HG03045 (cell line): ENCODE results near the gene ZFP90.
"Not testable (repeated sequence)": the region's sequence is repeated elsewhere in the genome, so short reads cannot be mapped to it uniquely, and the experiment has no call there.

ENCODE experiments used
- ATAC-seq: cut with Tn5 transposase; IDR thresholded peaks from one replicate; pipeline ENCODE4 v1.9.1; 2021; ENCODE audit warnings: mild to moderate bottlenecking, moderate library complexity; ENCODE audit not compliant: unreplicated experiment

ZFP90 gene

DNA sequence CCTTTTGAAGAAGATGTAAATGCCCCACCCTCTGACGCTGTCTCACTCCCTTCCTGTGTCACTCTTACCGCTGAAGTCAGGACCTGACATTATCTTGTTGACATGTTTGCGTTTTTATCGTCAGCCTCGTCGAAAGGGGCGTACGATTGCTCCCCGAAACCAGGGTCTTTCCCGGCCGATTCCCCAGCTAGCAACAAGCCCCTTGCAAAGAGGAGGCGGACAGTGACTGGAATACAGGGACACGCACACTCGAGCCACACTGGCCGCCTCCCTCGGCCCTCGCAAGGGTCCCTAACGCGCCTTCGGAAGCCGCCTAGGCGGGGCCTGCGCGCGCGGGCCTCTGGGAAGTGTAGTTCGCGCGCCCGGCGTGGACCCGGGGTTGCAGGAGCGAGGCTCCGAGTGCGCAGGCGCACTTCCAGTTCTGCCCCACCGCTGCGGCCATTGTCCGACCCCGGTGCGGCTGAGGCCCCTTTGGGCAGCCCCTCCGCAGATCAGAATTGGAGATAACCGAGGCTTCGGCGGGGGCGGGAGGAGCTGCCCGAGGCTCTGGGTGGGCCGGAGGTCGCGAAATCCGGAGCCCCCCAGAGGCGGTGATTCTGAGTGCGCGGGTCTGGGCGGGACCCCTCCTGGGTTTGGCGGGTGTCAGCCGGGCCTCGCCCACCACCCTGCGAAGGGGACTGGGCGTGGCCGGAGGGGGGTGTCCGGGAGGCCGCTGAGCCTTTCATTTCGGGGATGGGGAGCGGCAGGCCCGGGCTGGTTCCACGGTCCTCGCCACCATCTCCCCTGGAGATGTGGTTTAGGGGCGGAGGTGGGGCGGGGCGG, at the start of gene ZFP90:
TSS of gene ZFP90 (plus strand) at position 412 of the 822 bp plus-strand sequence. CDS start 502 bp downstream, outside the sequence.
- peak; percentile 93 for ATAC-seq

DNA sequence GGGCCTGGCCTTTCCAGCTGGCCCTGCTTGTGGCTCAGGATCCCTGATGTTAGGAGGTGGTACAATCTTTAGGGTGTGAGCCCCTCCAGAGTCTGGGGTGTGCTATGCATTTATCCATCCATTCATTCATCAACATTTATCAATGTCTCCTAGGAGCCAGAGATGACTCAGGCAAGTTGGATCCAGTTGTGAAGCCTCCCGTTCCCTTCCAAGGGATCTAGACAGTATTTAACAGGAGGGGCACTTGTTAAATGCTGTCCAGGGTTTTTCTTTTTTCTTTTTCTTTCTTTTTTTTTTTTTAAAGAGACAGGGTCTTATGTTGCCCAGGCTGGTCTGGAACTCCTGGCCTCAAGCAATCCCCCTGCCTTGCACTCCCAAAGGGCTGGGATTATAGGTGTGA, 48.7 kb upstream of the ZFP90 start:
- ATAC-seq: no peak

DNA sequence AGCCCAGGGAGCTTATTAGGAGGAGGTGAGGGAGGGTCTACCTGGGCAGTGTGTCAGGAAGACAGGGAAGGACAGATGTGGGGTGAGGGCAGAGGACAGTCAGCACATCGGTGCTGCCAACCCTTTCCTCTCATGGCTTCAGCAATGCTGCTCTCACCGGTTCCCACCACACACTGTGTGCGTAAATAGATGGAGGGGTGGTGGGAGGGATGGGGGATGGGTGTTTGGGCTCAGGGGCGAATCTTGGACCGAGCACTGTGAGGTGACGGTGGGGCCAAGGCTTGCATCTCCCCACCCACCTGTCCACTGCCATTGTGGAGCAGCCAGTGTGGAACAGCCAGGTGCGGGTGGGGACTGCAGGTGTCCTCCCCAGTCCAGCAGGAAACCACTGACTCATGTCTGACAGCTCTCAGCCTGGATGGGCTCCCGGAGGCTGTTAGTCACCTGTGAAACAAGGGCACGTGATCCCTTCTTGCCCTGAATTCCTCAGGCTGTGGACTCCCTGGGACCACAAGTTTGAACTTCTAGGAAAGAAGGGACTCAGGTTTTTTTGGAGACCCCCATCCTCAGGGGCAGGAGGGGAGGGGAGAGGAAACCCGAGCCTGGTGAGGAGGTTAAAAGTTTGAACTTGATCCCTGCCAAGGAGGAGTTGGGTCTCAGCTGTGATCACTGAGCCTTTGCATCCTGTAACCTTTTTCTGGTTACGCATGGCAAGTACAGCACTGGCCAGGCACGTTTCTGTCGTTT, 48.1 kb upstream of the ZFP90 start:
- ATAC-seq: no peak

GRCh38 chr16:68491576-68491950, 47.5 kb upstream of the ZFP90 start:
- no peak for ATAC-seq

DNA sequence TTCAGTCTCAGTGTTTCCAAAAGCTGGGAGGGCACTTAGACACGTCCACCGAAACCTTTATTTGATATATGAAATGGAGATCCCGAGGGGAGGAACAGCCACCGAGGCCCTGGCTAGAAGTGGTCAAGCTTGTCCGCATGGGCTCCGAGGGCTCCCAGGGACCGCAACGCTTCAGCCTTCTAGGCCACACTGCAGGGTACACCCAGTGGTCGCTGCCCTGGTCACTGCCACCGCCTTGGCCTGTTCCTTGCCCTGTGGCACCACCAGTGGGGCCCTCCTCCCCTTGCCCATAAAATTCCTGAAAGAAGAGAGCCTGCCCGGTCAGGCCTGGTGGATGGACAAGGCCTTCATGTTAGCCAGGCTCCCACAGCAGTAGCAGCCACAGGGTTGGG, 46.9 kb upstream of the ZFP90 start:
- ATAC-seq: no peak

GRCh38 chr16:68492543-68493411, 46.3 kb upstream of the ZFP90 start:
- ATAC-seq: no peak

DNA sequence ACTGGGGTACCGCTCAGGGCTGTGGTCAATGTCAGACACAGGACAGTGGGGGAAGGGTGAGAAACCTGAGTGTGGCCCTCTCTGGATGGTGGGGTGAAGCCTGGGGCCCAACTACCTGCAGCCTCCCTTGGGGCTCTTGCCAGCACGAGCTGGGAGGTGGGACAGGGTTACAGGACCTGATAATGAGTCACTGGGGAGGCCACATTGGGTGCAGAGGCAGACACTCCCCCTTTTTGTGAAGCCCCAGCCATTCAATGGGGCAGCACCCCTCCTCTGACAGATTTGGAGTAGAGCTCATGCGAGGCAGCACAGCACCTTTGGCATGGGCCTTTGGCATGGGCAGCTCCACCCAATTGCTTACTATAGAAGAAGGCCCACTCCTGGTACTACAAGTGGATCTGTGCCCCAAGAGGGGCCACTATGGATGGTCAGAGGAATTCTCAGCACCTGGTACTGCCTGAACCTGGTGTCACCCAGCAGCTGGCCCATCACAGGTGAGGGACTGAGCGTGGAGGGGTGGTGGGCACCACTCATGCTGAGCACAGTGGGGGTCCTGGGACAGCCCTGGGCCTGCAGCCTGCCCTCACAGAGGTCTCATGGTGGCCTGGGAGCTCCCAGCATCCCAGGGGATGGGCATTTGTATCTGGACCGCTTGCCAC, 45.5 kb upstream of the ZFP90 start:
- ATAC-seq: no peak

DNA sequence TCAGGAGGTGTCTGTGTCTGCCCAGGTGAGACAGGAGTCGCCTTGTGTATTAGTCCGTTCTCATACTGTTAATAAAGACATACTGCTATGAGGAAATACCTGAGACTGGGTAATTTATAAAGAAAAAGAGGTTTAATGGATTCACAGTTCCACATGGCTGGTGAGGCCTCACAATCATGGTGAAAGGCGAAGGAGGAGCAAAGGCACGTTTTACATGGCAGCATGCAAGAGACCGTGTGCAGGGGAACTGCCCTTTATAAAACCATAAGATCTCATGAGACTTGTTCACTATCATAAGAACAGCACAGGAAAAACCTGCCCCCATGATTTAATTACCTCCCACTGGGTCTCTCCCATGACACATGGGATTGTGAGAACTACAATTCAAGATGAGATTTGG, 44.8 kb upstream of the ZFP90 start:
- ATAC-seq: not testable (repeated sequence)

DNA sequence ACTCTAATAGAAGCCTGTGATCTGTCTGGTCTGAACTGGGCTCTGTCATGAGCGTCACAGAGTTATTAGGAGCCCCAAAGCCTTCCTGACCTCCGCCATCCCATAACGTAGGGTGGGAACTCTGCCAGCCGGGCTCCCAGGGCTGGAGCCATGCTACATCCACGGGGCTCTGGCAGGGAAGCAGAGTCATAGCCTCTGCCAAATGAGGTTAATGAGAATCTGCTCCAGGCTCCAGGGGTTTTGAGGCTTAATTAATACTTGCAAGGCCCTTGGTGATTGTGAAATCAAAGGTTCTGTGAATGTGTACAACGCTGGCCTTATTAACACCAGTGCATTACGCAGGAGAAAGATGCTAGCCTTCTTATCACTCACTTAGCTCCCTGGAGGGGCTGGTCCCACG, 42.4 kb upstream of the ZFP90 start:
- no peak for ATAC-seq

DNA sequence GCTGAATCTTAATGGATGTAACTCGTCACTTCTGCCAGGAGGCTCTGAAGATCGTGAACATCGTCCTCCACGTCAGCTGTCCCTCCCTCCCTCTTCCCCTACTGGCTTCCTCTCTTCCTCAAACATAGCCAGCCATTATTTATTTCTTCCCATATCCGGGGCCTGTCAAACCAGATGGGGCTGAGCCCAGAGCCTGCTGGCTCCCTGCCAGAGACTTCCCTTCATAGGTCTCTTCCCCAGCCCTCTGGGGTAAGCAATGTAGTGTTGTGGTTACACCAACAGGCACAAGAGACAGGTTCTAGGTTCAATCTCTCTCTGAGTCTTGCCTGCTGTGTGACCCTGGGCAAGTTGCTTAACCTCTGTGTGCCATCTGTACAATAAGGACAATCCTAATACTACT, 40.1 kb upstream of the ZFP90 start:
- no peak for ATAC-seq

DNA sequence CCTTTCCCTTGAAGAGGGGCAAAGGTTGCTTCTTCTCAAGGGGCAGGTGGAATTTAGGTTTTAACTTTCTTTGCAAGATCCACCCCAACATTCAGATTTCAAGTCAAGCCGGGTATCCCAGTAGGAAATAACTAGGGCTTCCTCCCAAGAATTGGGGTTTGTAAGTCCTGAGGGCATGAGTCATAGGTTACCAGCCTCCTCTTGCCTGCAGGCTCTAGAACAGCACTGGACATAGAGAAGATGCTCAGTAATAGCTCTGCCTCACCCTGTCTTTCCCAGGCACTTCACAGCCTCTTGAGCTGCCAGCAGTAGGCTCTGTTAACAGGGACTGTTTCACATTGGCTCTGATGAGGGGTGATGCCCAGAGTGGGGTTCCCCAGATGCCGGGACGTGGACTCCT, 35.8 kb upstream of the ZFP90 start:
- no peak for ATAC-seq

GRCh38 chr16:68504066-68504465, 35.0 kb upstream of the ZFP90 start:
- ATAC-seq: no peak

GRCh38 chr16:68506331-68507053, 32.6 kb upstream of the ZFP90 start:
- ATAC-seq: no peak

GRCh38 chr16:68508013-68508412, 31.1 kb upstream of the ZFP90 start:
- ATAC-seq: no peak

DNA sequence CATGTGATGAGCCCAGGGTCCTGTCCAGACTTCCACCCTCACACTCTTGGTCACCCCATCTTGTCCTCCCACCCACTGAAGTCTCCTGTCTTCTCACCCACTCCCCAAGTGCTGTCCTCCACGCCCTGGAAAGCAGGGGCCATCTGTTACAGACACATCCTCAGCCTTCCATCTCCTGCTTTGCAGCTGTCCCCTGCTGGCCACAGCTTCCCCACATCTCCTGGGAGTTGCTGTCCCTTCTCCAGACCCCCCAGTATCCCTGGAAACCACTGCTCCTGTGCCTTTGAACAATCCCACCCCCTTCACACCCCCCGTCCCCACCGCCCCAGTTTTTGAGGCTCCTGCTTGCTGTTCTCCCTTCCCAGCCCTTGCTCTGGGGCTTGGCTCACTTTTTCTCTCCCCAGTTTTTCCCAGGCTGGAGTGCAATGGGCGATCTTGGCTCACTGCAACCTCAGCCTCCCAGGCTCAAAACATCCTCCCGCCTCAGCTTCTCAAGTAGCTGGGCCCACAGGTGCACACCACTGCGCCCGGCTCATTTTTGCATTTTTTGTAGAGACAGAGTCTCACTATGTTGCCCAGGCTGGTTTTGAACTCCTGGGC, 30.4 kb upstream of the ZFP90 start:
- ATAC-seq: no peak

DNA sequence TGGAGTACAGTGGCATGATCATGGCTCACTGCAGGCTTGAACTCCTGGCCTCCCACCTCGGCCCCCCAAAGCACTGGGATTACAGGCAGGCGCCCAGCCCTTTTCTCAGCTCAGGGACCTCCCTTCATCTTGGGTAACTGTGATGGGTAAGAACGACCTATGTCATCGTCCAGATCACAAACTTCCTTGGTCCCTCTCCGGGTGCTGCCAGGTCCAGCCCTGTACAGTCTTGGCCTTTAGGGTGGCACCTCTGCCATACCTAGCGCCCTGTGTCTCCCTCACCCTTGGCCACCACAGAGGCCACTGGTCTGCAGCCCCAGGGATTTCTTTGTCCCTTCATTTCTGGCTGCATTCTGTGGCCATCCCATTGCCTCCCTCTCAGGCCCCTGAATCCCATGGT, 29.7 kb upstream of the ZFP90 start:
- no peak for ATAC-seq

- no peak for ATAC-seq
Observed at GRCh38 chr16:68510775-68511174, 28.3 kb upstream of the ZFP90 start.

DNA sequence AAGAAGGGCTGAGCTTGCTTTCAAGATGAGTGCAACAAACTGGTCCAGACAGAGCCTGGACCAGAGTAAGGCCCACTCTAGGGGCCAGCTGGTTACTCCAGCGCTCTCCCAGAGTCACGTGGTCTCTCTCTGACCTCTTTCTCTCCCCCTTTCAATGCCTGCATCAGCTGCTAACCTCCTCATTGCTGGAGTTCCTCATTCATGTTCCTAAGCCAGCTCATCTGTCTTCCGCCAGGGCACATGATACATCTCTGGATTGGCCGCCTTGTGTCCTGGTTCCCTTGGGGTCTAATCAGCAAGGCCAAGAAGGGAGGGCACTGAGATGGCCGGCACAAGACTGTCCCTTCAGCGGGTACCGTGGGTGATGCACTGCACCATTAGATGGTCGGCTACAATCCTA, 26.9 kb upstream of the ZFP90 start:
- ATAC-seq: no peak

DNA sequence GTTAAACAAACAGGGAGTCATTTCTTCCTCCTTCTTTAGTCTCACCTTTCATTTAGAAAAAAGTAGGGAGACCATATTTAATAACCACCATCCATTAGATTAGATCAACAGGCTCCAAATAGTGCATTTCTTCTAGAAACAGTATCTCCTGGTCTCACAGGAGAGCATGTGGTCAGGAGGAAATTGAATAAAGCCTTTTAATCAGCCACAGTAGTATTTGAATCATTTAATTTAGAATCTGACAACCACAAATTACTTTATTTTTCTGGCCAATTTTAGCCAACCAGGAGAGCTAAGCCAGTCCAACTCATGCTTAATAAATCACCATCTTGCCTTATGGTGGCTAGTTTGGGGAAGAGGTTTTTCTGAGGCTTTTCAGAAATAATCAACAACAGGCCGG, 26.3 kb upstream of the ZFP90 start:
- no peak for ATAC-seq

- no peak for ATAC-seq
Observed at GRCh38 chr16:68514511-68514910, 24.6 kb upstream of the ZFP90 start.
